IMR-90 (cell line): ENCODE measurements around the gene INPP5A.
A peak's percentile ranks its signal among the peaks of the same experiment; 100 is the strongest.

Experiments used
- BHLHE40 ChIP-seq: fragments of 150-350 bp; IDR thresholded peaks from 2 replicates; pipeline ENCODE4 v1.6.1; 2016; ENCODE audit warnings: mild to moderate bottlenecking, low read depth, low read length
- CEBPB ChIP-seq: IDR thresholded peaks from 2 replicates; pipeline ENCODE4 v1.6.1; 2012; ENCODE audit warnings: low read depth, low read length, improper control_type of control experiment
- CHD1 ChIP-seq: IDR thresholded peaks from 2 replicates; pipeline ENCODE4 v1.6.1; 2012; ENCODE audit warnings: low read depth, low read length, improper control_type of control experiment
- CTCF ChIP-seq: conservative IDR thresholded peaks from 2 replicates; pipeline ENCODE4 v1.5.1; 2012; ENCODE audit warnings: mild to moderate bottlenecking, low read depth, low read length, improper control_type of control experiment
- FOS ChIP-seq: fragments of 150-350 bp; IDR thresholded peaks from 2 replicates; pipeline ENCODE4 v1.6.1; 2016; ENCODE audit warnings: low read depth, low read length
- MAFK ChIP-seq: IDR thresholded peaks from 2 replicates; pipeline ENCODE4 v1.6.1; 2012; ENCODE audit warnings: low read depth, low read length, improper control_type of control experiment
- MAZ ChIP-seq: IDR thresholded peaks from 2 replicates; pipeline ENCODE4 v1.6.1; 2012; ENCODE audit warnings: low read depth, mild to moderate bottlenecking, low read length, improper control_type of control experiment, moderate library complexity, borderline replicate concordance
- MXI1 ChIP-seq: IDR thresholded peaks from 2 replicates; pipeline ENCODE4 v1.6.1; 2012; ENCODE audit warnings: low read depth, mild to moderate bottlenecking, low read length, moderate library complexity, borderline replicate concordance
- POLR2A ChIP-seq: IDR thresholded peaks from 2 replicates; pipeline ENCODE4 v1.6.1; 2012; ENCODE audit warnings: mild to moderate bottlenecking, low read depth, low read length
- RAD21 ChIP-seq: IDR thresholded peaks from 2 replicates; pipeline ENCODE4 v1.6.1; 2012; ENCODE audit warnings: low read length, improper control_type of control experiment
- RFX5 ChIP-seq: IDR thresholded peaks from 2 replicates; pipeline ENCODE4 v1.8.0; 2012; ENCODE audit warnings: low read depth, mild to moderate bottlenecking, low read length, moderate library complexity
- SMC3 ChIP-seq: fragments of 150-350 bp; IDR thresholded peaks from 2 replicates; pipeline ENCODE4 v1.6.1; 2016; ENCODE audit warnings: low read depth, mild to moderate bottlenecking, antibody characterized with exemption, low read length, moderate library complexity
- USF2 ChIP-seq: fragments of 150-350 bp; IDR thresholded peaks from 2 replicates; pipeline ENCODE4 v1.6.1; 2017; ENCODE audit warnings: mild to moderate bottlenecking, antibody characterized with exemption, low read length, low read depth

GRCh38 chr10:132667342-132668047 lies 129.9 kb downstream of the INPP5A start:
- TF ChIP-seq POLR2A (no peak), CTCF (no peak), RFX5 (no peak), BHLHE40 (no peak), FOS (peak; percentile 66), RAD21 (no peak), USF2 (no peak), MAZ (no peak), MAFK (no peak), SMC3 (no peak), CEBPB (no peak), CHD1 (no peak), MXI1 (no peak)
